Right lung (tissue), 5 donors: ENCODE measurements around the gene CCDC127. TPM values are rescaled to one million over a fixed set of nuclear protein-coding genes. Genes with fewer than 3 reads are reported as not detected.

ENCODE experiments used
- DNase-seq, 2 donors: peaks; one replicate each; pipeline ENCODE4 v3.0.0-alpha.2; 2013
- polyA plus RNA-seq, 5 donors: library from polyadenylated mRNA; unstranded; fragments of 120-200 nt; gene quantifications; one replicate each; pipeline versions ENCODE4 v1.2.1 to v1.2.3, GENCODE V29; 2013; ENCODE audit warnings: inconsistent platforms in 1 of 5, low replicate concordance in 1 of 5; ENCODE audit not compliant: insufficient read length in 5 of 5, insufficient read depth in 1 of 5

The CCDC127 gene
- polyA plus RNA-seq, 5 donors = 11.6 to 16.1 (median 12.3) TPM

DNA sequence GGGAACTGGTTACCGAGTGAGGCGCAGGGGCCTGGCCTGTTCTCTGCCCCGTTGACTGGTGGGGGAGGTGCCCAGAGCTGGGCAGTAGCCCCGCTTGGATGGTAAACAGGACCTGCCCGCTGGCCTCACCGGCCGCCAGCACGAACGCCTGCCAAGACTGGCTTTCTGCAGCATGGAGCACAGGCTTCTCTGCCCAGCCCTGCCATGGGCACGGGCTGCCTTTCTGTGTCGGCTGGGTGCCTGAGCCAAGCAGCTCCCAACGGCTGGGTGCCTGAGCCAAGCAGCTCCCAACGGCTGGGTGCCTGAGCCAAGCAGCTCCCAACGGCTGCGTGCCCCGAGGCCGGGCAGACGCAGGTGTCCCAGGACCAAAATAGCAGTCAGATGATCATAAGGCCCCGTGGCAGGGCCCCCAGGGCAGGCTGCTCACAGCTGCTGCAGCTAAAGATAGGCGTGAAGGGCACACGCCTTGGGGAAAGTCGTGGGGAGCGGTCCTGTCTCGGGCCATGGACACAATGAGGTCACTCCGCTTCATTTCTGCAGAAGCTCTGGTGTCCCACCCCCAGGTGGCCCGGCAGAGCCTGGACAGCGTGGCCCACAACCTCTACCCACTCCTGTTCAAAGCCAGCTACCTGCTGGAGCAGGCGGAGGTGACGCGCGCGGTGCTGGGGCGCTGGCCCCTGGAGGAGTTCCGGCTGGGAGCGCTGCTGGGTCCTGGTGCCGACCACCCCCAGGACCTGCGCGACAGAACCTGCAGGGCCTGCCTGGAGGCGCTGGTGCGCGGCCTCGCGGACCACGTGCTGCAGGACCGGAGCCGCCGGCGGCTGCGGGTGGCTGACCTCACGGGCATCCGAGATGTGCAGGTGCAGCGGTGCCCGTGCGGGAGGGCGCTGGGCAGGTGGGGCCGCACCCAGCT lies 26.7 kb downstream of the CCDC127 start, which contains the start of gene LRRC14B:
Gene LRRC14B, plus strand, starts transcription at position 460 of the 913 bp plus-strand sequence. Its CDS starts 44 bp downstream, at position 504.
- DNase-seq = no peak

DNA sequence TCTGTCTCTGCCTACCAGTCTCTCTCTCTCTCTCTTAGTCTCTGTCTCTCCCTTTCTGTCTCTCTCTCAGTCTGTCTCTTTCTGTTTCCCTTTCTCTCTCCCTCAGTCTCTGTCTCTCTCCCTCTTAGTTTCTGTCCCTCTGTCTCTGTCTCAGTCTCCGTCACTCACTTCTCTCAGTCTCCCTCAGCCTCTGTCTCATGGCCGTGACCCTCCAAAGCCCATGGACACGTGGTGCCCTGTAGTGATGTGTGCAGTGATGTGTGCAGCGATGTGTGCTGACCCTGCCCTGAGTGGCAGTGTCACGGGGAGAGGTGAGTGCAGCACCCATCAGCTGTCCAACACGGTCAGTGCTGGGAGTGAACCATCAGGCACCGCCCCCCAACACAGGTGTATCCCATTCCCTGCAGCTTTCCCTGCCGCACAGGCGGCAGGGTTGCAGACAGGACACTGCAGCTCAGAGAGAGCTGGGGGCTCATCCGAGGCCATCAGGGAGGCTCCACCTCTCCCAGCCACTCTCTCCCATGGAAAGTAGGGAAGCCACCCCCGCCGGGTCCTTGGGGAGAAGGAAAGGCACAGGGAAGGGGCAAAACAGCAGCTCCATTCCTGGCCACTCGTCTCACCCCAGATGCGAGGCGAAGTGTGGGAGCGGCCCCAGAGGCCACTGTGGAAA lies 27.5 kb downstream of the CCDC127 start:
- no peak for DNase-seq

DNA sequence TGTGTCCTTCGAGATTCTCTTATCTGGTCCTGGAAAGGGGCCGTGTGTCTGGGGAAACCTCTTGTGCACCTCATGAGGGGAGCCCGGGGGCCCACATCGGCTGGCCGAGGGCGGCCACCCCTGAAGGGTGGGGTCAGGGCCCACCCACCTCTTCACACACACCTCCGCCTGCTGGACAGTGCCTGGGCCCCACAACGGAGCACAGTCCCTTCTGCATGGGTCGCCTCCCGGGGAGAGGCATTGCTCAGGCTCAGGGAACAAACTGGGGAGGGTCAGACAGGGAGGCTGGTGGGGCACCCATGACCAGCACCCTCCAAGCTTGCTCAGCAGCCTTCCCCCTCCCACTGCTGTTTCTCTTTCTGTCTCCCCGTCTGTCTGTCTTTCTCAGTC lies 28.0 kb downstream of the CCDC127 start:
- DNase-seq = no peak

DNA sequence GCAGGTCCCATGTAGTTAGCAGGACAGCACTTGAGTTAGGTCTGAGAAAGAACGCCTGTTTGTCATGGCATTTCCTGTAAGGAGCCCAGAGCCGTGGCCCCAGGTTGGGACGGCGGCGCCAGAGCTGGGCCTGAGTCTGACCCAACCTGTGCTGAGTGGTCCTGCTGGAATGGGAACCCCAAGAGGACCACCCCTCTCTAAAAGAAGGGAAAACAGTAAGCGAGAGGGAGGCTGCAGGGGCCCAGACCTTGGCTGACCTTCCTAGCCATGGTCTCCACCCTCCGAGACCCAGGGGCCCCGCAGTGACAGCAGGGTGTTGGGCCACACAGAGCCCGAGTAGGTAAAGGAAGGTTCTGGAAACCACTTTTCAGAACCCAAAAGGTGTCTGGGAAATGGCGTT lies 28.5 kb downstream of the CCDC127 start:
- DNase-seq = no peak

DNA sequence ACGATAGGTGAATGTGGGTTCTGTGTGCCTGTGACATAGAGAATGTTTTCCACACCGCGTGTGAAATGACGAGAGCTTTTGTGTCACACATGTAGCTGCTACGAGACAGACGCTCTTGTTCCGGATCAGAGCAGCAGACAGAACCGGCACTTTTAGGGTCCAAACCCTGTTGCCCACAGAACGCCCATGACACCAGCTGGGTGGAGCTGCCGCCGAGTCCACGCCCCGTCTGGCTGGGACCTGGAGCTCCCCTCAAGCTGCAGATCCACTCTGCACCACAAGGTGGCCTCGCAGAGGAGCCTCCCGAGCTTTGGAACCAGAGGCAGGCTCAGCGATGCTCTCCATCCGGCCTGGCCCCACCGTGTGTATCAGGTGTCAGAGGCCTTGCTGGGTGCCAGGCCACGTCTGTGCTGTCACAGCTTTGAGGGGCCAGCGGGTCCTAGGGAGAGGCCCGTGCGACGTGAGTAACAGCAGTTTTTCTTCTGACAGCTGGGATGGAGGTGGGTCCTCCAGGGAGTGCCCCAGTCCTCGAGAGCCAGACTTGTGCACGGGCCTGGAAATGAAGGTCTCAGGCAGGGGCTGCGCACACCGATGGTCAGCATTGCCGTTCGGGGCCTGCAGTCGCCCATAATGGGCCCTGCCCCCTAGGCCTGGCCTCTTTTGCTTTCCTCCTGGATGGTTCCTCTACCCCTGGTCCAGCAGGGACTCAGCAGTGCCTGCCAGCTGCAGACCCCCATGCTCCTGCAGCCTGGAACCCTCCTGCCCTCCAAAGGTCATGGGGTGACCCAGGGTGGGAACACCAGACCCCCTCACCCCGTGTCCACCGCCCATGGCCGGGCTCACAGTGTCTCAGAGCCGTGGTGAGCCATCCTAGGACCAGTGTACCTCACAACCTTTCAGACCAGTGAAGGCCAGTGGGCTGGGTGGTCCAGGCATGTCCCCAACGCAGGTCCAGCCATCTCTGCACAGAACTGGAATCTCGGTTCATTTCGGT lies 29.2 kb downstream of the CCDC127 start:
- DNase-seq = peak; percentile 71 to 72

DNA sequence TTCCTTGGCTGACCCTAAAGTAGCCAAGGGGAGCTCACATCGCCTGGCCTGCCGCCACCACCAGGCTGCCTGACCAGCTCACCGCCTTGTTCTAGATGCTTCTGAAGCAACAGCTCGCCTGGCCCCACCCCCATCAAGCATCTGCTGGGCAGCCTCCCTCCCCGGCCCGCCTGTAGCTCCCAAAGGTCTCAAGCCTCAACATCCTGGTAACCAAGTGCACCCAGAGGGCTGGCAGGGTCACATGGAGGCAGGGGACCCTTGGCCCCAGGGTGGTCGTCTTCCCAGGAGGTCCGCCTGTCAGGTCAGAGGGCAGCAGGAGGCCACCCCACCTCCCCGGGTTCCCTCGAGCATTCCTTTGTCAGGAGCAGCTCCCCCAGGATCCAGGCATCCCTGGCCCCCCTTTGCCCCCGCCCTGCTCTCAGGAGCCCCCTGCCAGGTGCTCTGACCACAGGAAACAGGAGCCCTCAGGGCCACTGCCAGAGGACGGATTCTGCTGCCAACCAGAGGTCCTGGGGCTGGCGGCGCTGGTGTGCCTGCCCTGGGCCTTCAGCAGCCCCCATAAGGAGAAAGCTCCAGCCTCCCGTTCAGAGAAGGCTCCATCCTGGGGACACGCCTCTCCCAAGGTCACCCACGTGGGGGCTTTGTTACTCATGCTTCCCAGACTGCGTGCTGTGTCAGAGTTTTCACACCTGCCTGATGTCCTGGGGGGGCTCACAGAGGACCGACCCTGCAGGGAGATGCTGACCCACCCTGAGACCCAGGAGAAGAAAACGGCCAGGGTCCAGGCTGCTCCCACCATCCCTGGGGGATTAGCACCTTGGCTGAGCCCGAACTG lies 30.1 kb downstream of the CCDC127 start:
- DNase-seq = no peak

DNA sequence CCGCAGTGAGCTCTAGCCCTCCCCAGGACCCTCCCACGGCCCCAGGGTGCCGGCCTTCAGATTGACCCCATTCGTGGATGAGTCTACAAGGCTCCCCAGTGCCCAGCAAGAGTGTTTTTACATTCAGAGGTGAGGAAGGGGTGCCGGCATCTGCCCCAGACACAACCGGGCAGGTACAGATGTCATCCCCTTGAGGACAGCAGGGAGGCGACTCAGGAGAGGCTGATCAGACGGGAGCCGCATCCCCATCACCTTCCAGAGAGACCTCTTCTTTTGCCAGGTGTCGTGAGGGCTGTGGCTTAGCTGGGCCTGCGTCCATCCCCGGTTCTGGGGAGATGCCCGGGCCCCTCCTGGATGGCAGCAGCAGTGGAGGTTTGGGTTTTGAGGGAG lies 30.9 kb downstream of the CCDC127 start:
- no peak for DNase-seq

DNA sequence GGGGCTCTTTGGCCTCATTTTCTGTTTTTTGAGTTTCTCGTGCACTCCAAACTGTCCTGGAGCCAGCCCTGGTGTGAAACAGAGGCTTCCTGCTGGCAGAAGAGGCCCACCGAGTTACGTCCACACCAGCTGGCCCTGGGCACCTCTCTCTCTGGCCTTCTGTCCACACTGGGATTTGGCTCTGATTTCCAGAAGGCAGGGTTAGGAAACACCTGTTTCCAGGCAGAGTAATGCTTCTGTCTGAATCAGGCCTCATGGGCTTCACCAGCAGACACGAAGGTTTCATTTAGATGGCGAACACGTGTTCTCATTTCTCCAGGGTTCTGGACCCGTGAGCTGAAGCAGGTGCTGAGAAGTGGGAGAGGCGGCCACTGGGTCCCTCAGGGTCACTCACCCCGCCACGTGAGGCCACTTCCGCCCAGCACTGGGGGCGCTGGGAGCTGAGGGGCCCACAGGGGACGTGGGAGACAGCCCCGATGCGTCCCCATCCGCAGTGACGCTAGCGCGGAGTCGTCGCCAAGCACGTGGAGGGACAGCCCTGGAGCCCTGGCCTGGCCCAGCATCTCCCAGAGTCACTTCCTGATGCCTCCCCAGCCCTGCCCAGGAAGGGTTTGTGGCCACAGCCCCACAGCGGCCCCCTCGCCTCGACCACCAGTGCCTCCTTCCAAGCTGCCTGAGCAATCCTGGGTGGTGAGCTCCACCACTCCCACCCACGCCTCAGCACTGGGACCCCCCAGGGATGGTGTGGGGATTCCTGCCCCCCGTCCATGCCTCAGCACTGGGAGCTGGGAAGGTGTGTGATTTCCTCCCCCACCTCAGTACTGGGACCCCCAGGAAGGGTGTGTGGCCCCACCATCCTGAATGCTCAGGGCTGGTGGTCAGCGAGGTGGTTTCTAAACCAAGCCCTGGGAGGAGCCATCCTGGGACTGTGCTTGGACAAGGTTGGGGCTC lies 31.6 kb downstream of the CCDC127 start:
- DNase-seq = no peak

DNA sequence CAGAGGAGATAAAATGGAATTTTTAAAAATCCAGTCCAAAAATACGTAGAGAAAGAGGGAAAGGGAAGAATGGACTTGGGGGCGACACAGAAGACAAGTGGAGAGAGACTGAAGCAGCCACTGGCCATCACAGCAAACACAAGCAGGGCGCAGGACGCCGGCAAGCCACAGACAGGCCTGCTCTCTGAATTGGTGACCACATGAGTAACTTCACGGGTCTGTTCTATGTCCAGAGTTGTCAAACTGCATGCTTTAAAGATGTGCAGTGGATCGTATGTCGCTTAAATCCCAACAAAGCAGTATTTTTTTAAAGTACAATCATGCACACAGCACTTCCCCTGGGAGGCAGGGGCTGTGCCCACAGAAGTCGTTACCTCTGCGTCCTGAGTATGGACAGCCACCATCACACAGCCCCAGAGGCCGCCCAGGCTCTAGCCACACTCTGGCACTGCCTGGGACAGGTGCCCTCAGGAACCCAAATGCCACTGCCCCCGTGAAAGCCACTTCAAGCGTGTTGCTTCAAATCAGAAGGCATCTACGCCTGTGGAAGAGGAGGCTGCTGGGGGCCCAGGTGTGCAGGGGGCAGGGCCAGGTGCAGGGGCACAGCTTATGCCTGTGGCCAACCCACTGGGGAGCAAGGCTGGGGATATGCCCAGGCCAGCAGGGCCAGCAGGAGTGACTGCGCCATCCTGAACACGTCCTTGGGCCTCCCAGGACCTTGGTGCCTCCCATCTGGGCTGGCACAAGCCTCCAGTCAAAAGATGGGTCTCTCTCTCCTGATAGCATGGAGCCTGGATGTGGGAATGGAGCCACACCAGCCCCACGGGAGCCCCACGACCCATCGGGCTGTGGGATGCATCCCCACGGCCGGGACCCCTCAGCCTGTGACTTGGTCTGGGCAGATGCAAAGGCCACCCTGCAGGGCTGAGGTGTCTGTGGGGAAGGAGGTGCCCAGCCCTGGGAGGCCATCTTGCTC lies 32.6 kb downstream of the CCDC127 start:
- DNase-seq = no peak

DNA sequence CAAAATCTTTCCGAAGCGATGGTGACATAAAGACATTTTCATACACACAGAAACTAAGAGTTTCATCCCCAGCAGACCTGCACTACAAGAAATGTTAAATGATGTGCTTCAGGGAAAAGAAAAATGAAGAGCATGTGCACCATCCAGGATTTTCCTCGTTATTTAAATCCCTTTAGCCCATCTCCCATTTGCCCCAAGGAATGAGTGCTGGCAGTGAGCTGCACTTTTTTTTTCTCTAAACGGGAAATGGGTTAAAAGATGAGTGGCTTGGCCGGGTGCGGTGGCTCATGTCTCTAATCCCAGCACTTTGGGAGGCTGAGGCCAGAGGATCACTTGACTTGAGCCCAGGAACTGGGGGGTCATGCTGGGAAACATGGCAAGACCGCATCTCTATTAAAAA lies 33.5 kb downstream of the CCDC127 start:
- DNase-seq = no peak

DNA sequence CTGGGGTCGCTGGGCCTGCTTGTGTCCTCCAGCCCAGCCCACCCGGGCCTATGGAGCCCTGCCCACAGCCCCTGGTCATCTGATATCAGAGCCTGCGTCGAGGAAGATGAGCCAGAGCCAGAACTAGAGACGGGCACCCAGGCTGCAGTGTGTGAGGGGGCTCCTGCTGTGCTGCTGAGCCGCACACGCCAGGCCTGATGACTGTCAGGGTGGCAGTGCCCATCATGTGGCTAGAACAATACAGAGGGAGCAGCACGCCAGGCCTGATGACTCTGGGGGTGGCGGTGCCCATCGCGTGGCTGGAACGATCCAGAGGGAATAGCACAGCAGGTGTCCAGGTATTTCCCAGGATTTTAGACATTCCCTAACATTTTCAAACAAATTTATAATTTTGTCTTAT lies 35.8 kb downstream of the CCDC127 start:
- no peak for DNase-seq

DNA sequence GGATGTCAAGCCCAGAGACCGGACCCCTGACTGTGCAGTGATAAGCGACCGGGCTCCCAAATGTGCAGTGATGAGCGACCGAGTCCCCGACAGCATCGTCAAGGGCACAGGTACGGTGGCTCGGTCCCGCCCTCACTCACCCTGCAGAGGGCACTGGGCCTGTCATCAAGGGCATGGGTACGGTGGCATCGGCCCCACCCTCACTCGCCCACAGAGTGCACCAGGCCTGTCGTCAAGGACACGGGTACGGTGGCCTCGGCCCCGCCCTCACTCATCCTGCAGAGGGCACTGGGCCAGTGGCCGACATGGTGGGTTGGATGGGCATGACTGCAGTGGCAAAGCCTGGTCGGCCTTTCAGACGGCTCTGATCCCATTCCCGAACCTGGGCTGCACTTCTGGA lies 36.4 kb downstream of the CCDC127 start:
- DNase-seq = no peak

DNA sequence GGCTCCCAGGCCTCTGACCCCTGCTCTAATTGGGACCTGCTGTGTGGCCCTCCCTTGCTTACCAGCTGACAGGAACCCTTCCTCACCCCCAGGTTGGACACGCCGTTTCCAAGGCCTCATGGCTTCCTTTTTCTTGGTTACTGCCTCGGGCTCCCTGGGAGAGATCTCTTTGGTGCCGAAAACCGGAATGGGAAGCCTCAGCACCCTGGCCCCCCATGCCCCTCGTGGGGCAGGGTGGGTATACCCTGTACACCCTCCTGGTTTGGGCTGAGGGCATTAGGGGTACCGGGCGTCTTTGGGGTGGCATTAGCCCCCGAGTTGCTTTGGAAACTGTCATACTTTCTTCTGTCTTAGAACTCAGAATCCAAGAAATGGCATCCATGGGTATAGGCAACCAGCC lies 36.8 kb downstream of the CCDC127 start:
- DNase-seq = no peak

DNA sequence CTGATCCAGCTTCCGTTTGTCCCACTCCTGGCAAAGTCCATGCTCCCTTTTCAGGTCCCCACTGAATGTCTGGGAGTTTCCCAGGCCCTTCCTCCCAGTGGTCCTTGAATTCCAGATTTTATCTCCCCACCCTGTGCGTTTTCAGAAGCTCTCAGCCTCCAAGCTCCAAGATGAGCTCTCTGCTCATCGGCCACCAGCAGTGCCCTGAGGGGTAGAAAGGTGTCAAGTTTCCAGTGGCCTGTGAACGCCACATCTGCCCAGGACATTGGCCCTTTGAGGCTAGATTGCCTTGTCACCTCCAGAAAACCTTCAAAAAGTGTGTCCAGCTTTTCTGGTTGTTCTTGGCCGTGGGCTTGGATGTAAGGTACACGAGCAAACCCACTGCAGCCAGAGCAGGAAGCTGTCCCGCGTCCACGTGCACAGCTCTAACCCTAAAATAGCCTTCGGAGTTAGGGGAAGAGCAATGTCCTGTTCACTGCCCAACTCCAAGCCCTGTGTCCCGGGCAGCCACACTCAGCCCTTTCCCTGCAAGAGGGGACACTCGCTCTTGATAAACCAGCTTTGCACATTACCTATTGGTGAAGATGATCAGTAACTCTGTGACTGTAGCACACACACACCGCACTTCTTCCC lies 37.6 kb downstream of the CCDC127 start:
- DNase-seq = no peak

DNA sequence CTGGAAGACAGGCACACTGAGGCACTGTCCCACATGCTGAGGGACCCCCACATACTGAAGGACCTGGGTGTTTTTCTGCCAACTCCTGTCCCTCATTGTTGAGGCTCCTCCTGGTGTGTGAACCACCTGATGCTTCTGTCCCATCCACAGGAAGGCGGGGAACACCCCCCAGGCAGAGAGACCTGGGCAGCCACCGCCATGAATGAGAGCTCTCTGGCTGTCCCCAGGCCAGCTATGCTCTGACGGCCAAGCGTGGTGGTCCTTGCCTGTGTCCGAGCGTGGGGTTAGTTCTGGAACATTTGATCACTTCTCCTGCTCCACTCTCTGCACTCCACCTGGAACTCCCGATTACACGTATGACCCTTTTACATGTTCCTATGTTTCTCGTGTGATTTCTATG lies 38.6 kb downstream of the CCDC127 start:
- no peak for DNase-seq

DNA sequence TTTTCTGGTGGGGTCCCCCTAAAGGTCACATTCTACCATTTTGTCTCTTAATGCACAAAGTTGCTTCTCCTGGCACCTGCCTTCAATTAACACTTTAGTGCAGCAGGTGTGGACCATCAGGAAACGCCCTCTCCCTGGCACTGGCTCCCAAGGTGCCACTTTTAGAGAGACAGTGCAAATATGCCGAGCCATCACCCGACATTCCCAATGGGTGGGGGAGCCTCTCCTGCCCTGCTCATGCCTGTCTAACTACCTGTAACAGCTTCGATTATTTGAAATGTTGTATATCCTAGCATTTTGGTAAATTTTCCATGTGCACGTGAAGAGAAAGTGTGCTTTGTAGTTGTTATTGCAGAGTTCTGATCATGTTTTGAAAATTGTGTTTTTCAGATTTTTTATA lies 39.8 kb downstream of the CCDC127 start:
- no peak for DNase-seq

DNA sequence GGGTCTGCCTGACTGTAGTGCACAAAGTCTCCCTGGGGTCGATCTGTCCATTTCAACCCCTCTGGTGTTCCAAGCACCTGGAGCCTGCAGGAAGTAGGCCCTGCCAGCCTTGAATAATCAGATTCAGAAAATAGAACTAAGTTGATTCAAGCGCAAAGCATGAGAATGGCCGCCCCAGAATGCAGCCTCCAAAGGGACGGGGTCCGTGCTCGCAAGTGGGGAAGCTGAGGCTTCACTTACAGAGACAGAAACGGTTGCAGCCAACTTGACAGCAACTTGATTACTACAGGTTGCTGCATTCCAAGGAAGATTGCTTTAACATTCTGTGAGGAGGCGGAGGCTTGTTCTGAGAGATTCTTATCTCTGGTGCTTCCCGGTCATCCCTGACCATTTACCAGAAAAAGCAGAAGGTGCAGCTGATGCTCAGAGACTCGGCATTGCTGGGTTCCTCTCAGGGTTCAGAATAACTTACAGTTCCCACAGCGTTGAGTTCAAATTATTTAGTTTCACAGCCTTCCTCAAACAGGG lies 41.6 kb downstream of the CCDC127 start:
- no peak for DNase-seq
